GM23248 (cell line): ENCODE measurements around the gene SAMD13.

ENCODE experiments used
- EZH2 ChIP-seq: fragments of 200-600 bp; sonication (generic); IDR thresholded peaks from 2 replicates; pipeline ENCODE4 v1.6.1; 2018; ENCODE audit warnings: antibody characterized with exemption, mild to moderate bottlenecking; ENCODE audit not compliant: insufficient read depth, poor library complexity, severe bottlenecking
- EZH2phosphoT487 ChIP-seq: fragments of 200-600 bp; sonication (generic); IDR thresholded peaks from 2 replicates; pipeline ENCODE4 v1.6.1; 2018; ENCODE audit warnings: antibody characterized with exemption, moderate library complexity, mild to moderate bottlenecking, low read depth; ENCODE audit not compliant: insufficient read depth

GRCh38 chr1:84387480-84388163 lies 86.1 kb downstream of the SAMD13 start:
- TF ChIP-seq EZH2: no peak
- no peak for TF ChIP-seq EZH2phosphoT487
